ENCODE results near the gene MINPP1. TPM values are rescaled to one million over a fixed set of nuclear protein-coding genes. Genes with fewer than 3 reads are reported as not detected.

Gene MINPP1
- total RNA-seq, 1 donor from 2014 or later, result 64.2 TPM

GRCh38 chr10:87519582-87519981 is 14.9 kb downstream of the MINPP1 start:
- H3K4me3 Mint-ChIP-seq, result no peak overlapping the region
- Histone ChIP-seq H3K9me3 (ENCODE audit: low read depth) (no peaks in the 10 kb centered on the region), H3K4me1 (no peaks in the 10 kb centered on the region), H3K27me3 (no peaks in the 10 kb centered on the region), H2AFZ (replicated peaks) (no peak overlapping the region), H3F3A (ENCODE audit: low read depth) (no peaks in the 10 kb centered on the region), H3K79me2 (ENCODE audit: low read depth) (peaks cover 3% of the 10 kb centered on the region), H3K4me2 (no peak overlapping the region), H3K27ac (no peak overlapping the region), H3K9ac (no peak overlapping the region), H3K4me3 (no peak overlapping the region), H3K36me3 (peaks cover 26% of the 10 kb centered on the region), H4K20me1 (ENCODE audit: low read depth) (peaks cover 3% of the 10 kb centered on the region)
- no peaks in the 10 kb centered on the region for H3K9me3 Mint-ChIP-seq
- no peak for DNase-seq (ENCODE audit: low spot score)
- H3K4me1 Mint-ChIP-seq, result no peaks in the 10 kb centered on the region
- H3K36me3 Mint-ChIP-seq, result peaks cover 29% of the 10 kb centered on the region
- H3K27ac Mint-ChIP-seq, result no peak overlapping the region
- TF ChIP-seq EZH2 (IDR thresholded peaks at IDR 0.05) (no peak), CTCF (IDR thresholded peaks at IDR 0.05) (no peak), EZH2phosphoT487 (IDR thresholded peaks at IDR 0.05) (no peak)
- peaks cover 3% of the 10 kb centered on the region for H3K27me3 Mint-ChIP-seq (ENCODE audit: insufficient read depth, low read depth)

DNA sequence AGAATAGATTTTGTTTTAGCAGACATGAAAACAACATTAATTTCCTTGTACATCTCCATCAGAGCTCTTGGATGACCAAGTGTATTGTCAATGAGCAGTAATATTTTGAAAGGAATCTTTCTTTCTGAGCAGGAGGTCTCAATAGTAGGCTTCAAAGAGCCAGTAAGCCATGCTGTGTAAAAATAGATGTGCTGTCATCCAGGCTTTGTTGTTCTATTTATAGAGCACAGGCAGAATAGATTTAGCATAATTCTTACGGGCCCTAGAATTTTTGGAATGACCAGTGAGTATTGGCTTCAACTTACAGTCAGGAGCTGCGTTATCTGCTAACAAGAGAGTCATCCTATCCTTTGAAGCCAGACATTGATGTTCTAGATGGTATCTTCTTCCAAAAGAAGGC is 19.0 kb downstream of the MINPP1 start:
- peaks cover 2% of the 10 kb centered on the region for H3K27me3 Mint-ChIP-seq (ENCODE audit: insufficient read depth, low read depth)
- H3K9ac ChIP-seq, result no peak overlapping the region

DNA sequence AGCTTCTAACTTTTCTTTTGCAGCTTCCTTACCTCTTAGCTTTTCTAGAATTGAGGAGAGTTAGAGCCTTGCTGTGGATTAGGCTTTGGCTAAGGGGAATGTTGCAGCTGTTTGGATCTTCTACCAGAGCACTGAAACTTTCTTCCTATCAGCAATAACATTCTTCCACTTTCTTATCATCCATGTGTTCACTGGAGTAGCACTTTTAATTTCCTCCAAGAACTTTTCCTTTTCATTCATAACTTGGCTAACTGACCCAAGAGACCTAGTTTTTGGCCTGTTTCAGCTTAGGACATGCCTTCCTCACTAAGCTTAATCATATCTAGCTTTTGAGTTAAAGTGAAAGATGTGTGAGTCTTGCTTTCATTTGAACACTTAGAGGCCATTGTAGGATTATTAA is 19.6 kb downstream of the MINPP1 start:
- no peaks in the 10 kb centered on the region for H3K4me1 ChIP-seq
- H3K9me3 Mint-ChIP-seq, result peaks cover 27% of the 10 kb centered on the region

More for the DNA sequence above, 19.0 kb downstream of the MINPP1 start:
- H3K4me1 ChIP-seq, result no peaks in the 10 kb centered on the region
- Mint-ChIP-seq H3K36me3 (peaks cover 45% of the 10 kb centered on the region), H3K9me3 (peaks cover 22% of the 10 kb centered on the region), H3K4me3 (no peak overlapping the region), H3K27ac (no peak overlapping the region), H3K4me1 (no peaks in the 10 kb centered on the region)
- H3K36me3 ChIP-seq, result peaks cover 27% of the 10 kb centered on the region
- peaks cover 3% of the 10 kb centered on the region for H4K20me1 ChIP-seq (ENCODE audit: low read depth)
- H3K4me2 ChIP-seq, result no peak overlapping the region
- TF ChIP-seq EZH2phosphoT487 (IDR thresholded peaks at IDR 0.05), result no peak
- no peak for TF ChIP-seq EZH2 (IDR thresholded peaks at IDR 0.05)
- TF ChIP-seq CTCF (IDR thresholded peaks at IDR 0.05), result no peak
- H2AFZ ChIP-seq (replicated peaks), result no peak overlapping the region
- H3F3A ChIP-seq (ENCODE audit: low read depth), result no peaks in the 10 kb centered on the region
- H3K27ac ChIP-seq, result no peak overlapping the region
- H3K9me3 ChIP-seq (ENCODE audit: low read depth), result peaks cover 3% of the 10 kb centered on the region
- H3K27me3 ChIP-seq, result no peaks in the 10 kb centered on the region
- H3K4me3 ChIP-seq, result no peak overlapping the region
- peaks cover 35% of the 10 kb centered on the region for H3K79me2 ChIP-seq (ENCODE audit: low read depth)
- no peak for DNase-seq (ENCODE audit: low spot score)

More for the DNA sequence above, 19.6 kb downstream of the MINPP1 start:
- Histone ChIP-seq H3K79me2 (ENCODE audit: low read depth) (peaks cover 35% of the 10 kb centered on the region), H3K9me3 (ENCODE audit: low read depth) (peaks cover 3% of the 10 kb centered on the region), H3K4me3 (no peak overlapping the region), H4K20me1 (ENCODE audit: low read depth) (peaks cover 3% of the 10 kb centered on the region), H3K9ac (no peak overlapping the region), H3F3A (ENCODE audit: low read depth) (no peaks in the 10 kb centered on the region), H3K27ac (no peak overlapping the region), H3K4me2 (no peak overlapping the region), H3K27me3 (no peaks in the 10 kb centered on the region), H3K36me3 (peaks cover 27% of the 10 kb centered on the region), H2AFZ (replicated peaks) (no peak overlapping the region)
- no peak overlapping the region for H3K4me3 Mint-ChIP-seq
- no peaks in the 10 kb centered on the region for H3K4me1 Mint-ChIP-seq
- H3K36me3 Mint-ChIP-seq, result peaks cover 49% of the 10 kb centered on the region
- no peak for DNase-seq (ENCODE audit: low spot score)
- no peak overlapping the region for H3K27ac Mint-ChIP-seq
- H3K27me3 Mint-ChIP-seq (ENCODE audit: insufficient read depth, low read depth), result no peaks in the 10 kb centered on the region
- TF ChIP-seq EZH2phosphoT487 (IDR thresholded peaks at IDR 0.05) (no peak), EZH2 (IDR thresholded peaks at IDR 0.05) (no peak), CTCF (IDR thresholded peaks at IDR 0.05) (no peak)

All from neural progenitor cell (in vitro differentiated cells).